Central memory CD4-positive, alpha-beta T cell (primary cell): ENCODE data around the gene XK.
"Not testable (repeated sequence)": the region's sequence is repeated elsewhere in the genome, so short reads cannot be mapped to it uniquely, and the experiment has no call there.

ENCODE experiments used
- DNase-seq: peaks from one replicate; pipeline ENCODE4 v3.0.0; 2022
- total RNA-seq, 3 experiments: gene quantifications; one replicate each; lab custom pipeline; 2026; lab: John Stamatoyannopoulos, UW

Gene XK, protein sequence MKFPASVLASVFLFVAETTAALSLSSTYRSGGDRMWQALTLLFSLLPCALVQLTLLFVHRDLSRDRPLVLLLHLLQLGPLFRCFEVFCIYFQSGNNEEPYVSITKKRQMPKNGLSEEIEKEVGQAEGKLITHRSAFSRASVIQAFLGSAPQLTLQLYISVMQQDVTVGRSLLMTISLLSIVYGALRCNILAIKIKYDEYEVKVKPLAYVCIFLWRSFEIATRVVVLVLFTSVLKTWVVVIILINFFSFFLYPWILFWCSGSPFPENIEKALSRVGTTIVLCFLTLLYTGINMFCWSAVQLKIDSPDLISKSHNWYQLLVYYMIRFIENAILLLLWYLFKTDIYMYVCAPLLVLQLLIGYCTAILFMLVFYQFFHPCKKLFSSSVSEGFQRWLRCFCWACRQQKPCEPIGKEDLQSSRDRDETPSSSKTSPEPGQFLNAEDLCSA
- total RNA-seq = 0.04 to 0.19 (median 0.11) reads per million in 3 experiments

DNA sequence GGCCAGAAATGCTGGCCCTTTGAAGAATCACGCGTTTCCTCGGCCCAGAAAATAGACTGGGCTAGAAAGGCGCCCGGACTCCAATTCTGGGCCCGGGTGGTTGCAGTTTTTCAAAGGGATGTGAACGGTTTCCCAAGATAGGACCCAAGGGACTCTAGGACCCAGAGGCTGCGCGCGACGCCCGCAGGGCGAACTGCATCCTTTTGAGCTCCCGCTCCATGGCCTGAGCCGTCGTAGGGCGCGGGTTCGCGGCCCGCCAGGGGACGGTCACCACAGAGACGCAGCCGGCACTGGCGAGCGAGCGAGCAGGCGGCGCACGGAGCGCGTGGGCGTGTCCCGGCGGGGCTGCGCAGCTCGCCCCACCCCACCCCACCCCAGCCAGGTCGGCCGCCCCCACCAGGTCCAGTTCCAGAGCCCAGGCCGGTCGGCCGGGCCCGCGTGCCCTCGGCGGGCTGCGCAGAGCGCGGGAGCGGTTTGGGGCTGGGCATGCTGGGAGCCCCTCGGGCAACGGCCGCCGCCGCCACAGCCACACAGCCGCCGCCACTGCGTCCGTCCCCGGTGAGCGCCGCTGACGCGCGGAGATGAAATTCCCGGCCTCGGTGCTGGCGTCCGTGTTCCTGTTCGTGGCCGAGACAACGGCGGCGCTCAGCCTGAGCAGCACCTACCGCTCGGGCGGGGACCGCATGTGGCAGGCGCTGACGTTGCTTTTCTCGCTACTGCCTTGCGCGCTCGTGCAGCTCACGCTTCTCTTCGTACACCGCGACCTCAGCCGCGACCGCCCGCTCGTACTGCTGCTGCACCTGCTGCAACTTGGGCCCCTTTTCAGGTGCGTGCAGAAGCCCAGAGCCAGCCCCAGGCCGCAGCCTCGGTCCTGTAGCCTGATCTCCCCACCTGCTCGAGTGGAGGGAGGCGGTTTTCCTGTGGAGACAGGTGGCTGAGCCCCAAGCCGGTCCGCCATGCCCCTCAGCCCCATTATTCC lies at the start of gene XK:
XK (plus strand) TSS at position 411 of the 979 bp plus-strand sequence; CDS start at position 582, 171 bp downstream.
- DNase-seq = peak; percentile 5

DNA sequence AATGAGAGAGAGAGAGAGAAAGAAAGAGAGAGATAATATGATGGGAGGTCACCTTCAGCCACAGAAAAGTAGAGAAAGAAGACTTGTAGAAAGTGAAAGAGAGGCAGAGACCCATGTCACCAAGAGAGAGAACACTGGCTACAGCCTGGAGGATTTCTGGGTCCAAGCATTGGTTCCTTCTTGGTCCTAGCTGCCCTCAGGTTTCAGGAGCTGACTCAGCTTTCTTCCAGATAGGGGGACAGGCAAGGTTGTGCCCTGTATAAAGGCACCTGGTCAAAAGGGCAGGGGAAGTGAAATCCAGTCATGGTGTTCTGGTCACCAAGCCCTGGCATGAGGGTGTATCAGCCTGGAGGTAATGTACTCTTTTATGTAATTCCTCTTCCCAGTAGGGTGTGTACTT lies 47.5 kb upstream of the XK start:
- no peak for DNase-seq

DNA sequence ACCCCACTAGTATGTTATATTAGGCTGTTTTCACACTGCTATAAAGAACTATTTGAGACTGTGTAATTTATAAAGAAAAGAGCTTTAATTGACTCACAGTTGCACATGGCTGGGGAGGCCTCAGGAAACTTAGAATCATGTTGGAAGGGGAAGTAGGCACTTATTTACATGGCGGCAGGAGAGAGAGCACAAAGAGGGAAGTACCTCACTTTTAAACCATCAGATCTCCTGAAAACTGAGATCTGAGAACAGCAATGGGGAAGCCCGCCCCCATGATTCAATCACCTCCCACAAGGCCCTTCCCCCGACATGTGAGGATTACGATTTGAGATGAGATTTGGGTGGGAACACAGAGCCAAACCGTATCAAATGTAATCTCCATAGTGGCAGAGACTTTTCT lies 45.4 kb upstream of the XK start:
- no peak for DNase-seq

DNA sequence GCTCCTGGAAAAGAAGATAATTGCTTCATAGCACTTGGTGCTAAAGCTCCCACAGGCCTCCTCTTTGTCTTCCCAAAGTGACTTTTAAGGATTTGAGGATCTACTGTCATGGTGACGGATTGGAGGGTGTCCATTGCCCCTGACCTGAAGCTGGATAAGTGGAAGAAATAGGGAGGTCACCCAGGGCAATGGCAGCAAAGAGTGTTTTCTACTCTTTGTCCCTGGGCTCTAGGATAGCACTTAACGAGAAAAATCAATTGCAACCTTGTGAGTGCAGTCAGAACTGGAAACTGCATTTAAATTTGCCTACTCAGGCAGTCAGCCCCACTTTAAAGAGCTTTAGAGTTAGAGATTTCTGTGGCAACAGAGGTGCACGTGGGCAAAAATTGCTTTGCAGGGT lies 43.7 kb upstream of the XK start:
- DNase-seq = no peak

DNA sequence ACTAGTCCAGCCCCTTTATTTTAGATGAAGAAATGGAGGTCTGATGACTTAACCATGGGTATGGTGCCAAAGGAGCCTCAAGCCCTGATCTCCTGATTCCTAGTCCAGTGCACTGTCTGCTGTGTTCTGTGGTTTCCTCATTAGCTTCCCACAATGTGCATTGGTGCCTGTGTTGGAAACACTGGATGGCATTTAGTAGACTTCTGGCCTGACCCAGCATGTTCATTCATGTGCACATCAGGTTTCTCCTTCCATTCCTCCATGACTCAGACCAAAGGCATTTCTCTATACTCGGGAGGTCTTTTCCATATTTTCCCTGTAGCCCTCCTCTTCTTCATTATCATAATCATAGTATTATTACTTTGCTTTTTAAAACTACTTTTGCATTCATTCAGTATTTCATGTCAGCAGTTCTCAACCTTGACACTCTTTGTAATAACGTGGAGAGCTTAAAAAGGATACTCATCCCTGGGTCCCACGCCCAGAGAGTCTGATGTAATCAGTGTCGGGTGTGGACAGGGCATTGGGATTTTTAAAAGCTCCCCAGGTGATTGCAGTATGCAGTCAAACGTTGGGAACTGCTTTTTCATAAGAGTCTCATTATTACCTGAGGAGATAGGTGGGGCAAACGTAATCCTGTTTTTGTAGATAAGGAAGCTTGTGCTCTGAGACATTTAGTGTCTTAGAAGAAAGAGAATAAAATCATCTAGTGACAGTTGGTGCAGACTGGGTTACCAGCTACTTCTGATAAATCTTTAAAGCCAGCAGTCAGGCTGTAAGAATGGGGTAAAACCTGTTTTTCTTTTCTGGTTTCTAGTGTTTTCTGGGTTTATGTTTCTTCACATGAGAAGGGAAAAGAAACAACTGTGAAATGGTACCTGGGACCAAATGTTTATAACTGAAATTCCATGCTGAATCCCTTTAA lies 40.9 kb upstream of the XK start:
- DNase-seq = no peak

DNA sequence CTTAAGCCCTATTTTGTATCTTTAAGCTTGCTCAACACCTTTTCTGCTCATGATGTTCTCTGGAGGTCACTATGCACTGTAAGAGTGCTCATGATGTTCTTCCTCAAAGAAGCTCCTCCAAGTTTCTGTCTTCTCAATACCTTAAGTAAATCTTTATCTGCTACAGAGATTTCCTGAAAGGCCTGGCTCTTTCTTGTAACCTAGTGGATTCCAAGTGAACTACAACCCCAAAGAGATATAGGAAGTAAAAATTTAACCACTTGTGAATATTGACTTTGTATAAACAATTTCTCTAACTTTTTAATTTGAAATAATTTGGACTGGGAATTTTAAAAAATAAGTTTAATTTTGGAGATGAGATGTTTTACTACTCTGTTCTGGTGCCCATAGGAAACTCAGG lies 39.3 kb upstream of the XK start:
- DNase-seq = no peak

DNA sequence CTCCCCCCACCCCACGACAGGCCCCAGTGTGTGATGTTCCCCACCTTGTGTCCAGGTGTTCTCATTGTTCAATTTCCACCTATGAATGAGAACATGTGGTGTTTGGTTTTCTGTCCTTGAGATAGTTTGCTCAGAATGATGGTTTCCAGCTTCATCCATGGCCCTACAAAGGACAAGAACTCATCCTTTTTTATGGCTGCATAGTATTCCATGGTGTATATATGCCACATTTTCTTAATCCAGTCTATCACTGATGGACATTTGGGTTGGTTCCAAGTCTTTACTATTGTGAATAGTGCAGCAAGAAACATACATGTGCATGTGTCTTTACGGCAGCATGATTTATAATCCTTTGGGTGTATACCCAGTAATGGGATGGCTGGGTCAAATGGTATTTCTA lies 34.7 kb upstream of the XK start:
- not testable (repeated sequence) for DNase-seq

DNA sequence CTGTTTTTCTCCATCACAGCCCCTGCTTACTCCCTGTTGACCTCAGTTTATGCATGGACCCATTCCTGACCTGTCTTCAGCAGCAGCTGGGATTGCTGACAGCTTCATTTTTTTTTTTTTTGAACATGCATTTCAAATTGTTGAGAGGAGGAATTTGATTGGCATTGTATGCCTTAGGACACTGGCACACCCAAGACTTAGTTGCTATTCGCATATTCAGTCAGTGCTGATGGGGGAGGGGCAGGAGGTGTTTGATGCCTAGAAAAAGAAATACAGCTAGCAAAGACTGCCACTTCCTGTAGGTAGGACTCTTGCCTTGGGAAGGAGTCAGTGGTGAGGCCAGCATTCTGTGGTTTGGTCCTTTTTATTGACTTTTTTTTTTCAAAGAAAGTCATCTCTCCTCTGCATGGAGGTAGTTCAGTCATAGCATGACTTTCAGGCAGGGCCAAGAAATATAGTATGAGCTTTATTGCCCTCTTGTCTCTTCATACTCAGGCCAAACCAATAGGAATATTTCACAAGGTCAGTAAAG lies 33.6 kb upstream of the XK start:
- DNase-seq = no peak

DNA sequence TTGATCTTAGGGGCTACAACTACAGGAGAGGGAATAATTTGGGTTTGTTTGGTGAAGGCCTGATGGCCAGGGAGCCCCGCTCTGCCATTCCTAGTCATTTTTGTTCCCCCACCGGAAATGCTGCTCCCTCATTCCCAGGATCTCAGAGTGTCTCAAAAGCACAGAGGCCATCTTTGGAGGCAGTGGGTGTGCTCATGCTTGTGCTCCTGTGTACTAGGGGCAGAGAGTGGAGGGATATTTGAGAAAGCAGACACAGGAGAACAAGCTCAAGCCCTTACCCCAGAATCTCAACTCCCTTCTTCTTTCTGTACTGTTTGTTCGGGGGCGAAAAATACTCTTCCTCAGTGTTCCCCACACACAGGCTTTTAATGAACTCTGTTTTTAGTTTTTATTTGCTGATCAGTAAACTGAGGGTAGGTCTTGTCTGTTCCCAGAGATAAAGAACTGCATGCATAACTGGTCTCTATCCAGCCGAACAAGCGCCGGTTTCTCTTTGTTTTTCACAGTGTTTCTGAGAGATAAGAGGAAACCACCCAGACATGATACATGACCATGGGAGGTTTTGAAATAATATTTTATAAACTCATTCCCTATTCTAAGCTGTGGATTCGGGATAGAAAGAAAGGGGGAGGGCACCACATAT lies 32.9 kb upstream of the XK start:
- DNase-seq = no peak

DNA sequence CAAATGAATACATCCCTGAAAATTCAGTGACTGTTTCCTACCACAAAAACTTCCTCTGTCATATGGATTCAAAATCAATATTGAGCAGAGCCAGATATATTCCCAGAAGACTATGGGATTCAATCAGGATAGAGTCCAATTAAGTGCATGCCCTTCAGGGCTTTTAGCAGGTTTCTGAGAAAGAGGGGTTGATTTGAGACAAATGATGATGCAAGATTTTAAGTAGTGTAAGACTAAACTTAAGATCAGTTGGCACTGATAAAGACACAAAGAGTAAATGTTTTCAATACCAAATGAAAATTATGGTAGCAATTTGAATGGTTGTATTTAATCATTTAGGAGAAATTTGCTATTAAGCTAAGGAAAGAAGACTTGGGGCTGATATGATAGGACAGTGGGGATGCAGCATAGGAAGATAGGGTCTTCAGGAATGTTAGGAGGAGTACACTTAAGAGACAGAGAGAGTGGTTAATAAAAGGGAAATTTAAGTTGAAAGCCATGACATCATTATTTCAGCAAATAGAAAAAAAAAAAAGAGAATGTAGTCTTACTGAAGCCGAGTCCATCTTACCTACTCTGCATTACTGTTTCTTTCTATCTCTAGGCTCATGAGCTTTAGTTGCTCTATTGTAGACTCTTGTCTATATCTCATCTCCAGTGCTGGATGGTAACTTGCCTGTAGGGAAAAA lies 32.0 kb upstream of the XK start:
- no peak for DNase-seq

DNA sequence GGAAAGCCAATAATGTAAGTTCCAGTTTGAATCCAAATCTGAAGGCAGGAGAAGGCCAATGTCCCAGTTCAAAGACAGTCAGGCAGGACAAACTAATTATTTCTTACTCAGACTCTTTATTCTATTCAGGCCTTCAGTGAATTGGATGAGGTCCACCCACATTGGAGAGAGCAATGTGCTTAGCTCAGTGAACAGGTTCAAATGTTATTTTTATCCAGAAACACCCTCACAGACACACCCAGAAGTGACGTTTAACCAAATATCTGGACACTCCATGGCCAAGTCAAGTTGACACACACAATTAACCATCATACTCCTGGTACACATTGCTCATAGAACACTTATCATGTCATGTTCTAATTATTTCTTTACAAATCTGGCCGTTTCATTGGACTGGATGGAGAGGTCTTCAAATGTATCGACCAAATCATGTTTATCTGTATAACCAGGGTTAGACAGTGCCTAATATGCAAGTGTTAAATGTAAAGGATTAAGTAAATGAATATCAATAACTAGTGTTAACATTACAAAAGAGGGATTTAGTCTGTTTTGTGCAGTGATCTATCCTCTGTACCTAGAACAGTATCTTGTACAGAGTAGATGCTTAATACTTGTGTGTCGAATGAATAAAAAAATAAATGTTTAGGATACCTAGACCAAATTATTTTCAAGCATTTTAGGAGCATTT lies 27.1 kb upstream of the XK start:
- DNase-seq = no peak

DNA sequence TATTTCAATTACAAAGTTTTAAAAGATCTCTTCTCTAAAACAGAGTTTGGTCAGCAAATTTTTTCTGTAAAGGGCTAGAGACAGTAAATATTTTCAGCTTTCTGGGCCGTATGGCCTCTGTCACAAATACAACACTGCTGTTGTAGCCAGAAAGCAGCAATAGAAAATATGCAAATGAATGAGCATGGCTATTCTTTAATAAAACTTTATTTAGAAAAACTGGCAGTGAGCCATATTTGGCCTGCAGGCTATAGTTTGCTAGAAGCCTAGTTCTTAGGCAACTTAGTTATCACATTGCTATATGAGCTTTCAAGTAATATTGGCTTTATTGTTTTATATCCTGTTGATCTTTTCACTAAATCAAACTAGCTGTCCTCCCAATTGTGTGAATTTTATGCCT lies 26.5 kb upstream of the XK start:
- DNase-seq = no peak

DNA sequence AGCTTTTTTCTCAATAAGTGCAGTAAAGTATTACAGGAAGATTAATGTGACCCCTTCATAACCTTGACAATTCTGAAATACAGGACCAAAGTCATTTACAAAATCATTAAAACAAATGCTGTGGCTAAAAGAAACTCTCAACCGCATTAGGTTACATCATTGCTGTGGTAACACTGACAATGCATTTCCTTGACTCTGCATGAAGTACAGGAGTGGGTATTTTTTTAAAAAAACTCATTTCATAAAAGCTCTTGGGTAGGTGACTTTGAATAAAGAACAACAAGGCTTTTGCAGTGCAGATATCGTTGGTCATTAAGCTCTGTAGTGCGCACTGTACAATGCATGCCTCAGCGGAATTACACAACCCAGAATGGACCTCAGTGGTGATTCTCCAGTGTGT lies 23.4 kb upstream of the XK start:
- DNase-seq = no peak

DNA sequence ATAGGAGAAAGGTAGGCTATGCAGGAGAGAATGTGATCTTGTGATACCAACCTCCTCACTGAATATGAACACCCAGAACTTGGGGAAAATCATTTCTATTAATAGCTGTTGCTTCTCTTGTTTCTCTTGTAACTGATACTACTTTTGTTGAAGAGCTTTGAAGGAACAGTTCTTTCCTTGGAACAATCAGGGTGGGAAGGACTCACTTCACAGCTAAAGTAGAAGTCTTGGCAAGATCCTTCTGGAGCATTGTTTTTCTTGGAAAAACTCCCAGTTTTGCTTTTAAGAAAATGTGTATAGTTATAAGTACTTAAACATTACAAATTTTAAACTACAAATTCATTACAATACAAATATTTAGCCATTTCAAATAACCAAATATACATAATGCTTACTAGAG lies 19.1 kb upstream of the XK start:
- no peak for DNase-seq

DNA sequence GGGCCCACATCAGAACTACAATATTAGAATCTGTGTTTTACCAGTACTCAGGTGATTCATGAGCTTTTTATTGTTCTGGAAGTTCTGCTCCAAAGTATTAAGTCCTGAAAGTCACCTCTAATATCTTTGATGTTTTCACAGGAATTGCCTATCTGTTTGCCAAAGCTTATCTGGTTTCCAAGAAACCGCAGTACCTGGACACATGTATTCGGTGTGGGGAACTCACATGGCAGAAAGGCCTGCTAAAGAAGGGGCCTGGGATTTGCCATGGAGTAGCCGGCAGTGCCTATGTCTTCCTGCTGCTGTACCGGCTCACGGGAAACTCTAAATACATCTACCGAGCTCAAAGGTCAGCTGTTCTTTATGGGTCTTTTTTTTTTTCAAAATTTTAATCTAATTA lies 18.4 kb upstream of the XK start:
- DNase-seq = no peak

DNA sequence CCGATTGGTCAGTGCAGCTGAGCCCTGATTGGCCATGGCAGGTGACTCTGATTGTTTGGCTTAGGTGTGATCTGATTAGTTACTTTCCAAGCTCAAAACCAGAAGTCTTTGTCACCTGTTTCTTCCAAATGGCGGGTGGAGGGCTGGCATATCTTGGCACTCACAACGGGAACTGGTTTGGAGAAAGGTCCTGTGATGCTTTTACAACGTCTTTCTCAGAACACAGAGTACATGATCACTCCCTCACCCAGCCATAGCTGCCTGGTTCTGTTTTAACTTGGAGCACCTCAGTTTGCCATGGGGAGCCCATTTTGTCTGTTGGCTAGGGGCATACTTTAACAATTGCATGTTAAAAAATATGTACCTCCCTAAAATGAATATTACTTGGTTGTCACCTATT lies 13.0 kb upstream of the XK start:
- no peak for DNase-seq

DNA sequence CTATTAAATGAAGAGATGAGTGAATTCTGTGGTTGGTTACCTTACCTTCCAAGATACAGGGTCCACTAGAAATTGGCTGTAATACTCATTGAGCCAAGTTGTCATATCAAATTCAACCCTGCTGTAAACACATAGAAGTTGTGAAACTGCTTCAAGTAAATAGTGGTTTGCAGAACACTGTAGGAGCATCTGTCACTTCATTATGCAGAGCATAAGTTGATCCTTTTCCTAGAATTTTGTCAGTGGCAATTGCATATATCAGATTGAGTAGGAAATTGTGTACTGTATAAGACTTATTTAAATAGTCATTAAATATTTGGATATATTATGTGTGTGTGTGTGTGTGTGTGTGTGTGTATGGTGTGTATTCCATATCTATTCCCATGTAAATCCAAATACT lies 8.8 kb upstream of the XK start:
- DNase-seq = no peak

DNA sequence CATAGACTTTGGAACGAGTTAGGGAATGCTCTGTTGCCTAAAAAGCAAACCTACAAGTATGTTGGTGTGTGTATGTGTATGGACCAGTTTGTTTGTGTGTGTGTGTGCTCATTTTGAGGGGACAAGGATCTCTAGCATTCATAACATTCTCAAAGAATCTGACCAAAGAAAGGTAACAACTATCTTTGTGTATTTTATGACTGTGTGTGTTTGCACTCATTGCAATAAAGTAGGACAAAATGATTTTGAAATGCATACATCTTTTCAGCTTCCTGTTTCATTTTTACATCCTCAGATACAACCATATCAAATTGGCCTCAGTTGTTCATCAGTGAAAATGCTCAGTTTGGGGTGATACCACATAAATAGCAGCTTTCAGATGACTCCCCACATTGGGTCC lies 8.3 kb upstream of the XK start:
- no peak for DNase-seq

DNA sequence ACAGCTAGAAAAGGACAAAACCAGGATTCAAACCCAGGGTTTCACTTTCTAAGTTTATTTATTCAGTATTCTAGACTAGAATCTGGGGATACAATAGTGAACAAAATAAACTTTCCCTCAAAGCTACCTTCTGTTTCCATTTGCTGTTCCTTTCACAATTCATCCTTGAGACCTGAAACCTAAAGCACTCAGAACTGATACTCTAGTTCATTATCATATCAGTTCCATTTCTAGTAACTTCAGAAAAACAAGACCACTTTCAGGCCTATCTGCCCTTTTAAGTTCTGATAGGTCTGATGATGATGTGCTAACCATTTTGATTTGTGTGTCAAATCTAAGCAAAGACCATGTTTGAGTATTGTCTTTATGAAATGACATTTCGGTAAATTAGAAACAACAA lies 7.8 kb upstream of the XK start:
- DNase-seq = no peak

DNA sequence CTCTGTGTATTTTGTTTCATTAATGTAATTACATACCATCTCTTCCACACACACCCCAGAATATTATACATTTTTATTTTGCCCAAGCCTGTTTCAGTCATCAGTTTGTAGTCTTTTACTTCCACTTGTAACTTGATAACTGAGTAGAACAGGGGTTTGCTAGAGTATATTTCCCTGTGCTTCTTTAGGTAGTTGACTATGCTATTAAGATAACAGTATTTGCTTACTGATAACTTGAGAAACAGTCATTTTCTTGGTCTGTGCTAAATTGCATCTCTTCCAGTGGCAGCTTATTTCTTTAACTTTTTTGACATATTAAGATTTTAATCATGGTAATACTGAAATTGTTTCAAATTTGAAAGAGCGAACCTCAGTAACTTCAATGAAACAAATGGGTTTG lies 7.0 kb upstream of the XK start:
- no peak for DNase-seq

DNA sequence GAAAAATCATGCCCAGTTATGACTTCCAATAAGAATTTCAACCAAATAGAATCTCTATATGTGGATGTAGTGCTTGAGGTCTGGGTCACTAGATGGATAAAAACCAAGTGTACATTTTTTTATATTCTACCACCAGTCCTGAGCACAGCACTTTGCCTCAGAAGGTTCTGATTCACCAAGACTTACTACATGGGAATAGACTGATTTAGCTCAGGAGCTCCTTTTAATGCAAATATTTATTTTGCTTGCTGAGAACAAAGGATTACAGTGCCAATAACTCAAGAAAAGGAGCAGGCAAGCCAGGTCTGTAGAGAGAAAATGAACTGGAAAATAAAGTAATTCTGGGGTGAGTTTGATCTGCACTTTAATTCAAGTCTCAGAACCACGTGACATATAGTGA lies 6.4 kb upstream of the XK start:
- no peak for DNase-seq
